Posterior vena cava (tissue), 2 donors: ENCODE data around the gene OLFM3. TPM values are rescaled to one million over a fixed set of nuclear protein-coding genes. Genes with fewer than 3 reads are reported as not detected.

Experiments
- DNase-seq: peaks from one replicate; pipeline ENCODE4 v3.0.0-alpha.2; 2020; ENCODE audit warnings: low spot score
- intact Hi-C, 2 donors: fragments of 100-400 bp; cut with DNase I; formaldehyde crosslinking; loops; one replicate each; pipeline versions ENCODE4 v1.14.1 to v1.14.2; 2022 to 2023
- total RNA-seq, 2 donors: library from RNA; stranded (reverse); fragmentation: NEBNext Ultra II Directional; extraction: Animal tissue kit (Norgen Biotek cat#: 25700); gene quantifications; one replicate each; pipeline ENCODE4 v1.2.1, GENCODE V29; 2021
- donor health status: DM: yes; HTN: yes; CAD: no.
- donor health status: DM: yes; HTN: yes; CAD: no.

The OLFM3 gene
- total RNA-seq, 2 donors from 2014 or later: not detected

DNA sequence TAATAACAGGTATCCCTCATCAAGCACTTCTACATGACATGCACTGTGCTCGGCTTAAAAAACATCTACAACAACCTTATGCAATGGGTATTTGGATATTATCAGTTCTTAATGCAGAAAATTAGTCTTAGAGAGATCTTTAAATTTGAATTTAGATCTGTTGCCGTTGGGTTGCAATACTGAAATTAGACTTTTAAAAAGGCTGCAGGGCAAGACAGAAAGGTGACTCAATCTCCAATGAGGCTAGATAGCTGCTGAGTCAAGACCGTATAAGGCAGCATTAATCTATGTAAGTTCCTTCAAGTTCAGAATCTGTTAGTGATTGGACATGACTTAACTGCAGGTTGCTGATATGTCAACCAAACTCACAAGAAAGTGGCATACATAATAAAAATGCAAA lies 37.3 kb downstream of the OLFM3 start:
- DNase-seq: no peak
- intact Hi-C loops: no loop called here

DNA sequence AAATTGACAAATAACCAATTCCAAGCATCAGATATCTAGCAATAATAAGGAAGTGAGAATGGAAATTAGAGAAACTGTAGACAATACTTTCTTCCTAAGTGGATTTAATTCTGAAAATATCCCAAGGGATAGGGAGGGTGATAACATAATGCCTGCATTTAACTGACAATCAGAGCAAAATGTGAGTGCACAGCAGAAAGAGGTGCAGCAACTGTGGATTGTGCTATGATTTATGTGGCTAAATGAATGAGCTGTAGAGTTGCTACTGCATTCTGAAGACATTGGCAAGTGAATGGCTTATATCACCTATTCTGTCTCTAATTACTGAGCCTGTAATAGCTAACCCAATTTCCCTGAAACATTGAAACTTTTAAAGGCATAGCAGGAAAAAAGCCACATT lies 39.0 kb downstream of the OLFM3 start:
- intact Hi-C loops: no loop called here
- no peak for DNase-seq

DNA sequence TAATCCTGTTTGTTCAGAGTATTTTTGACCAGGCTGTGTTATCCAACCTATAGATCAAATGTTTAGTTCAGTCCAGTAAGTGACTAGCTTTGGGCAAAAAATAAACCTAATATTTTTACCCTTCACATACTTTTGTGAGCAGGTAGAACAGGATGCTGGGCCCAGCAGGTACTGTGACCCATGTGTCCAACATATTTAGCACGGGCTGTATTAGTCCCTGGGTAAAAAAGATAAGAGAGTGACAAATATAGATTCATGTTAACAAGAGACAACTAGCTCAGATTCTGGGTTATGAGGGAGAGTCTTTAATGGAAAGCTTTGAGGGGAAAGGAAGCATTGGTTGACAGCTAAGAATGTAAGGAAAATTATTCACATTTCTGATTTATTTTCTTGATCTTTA lies 43.1 kb downstream of the OLFM3 start:
- no peak for DNase-seq
- intact Hi-C loops: no loop called here

DNA sequence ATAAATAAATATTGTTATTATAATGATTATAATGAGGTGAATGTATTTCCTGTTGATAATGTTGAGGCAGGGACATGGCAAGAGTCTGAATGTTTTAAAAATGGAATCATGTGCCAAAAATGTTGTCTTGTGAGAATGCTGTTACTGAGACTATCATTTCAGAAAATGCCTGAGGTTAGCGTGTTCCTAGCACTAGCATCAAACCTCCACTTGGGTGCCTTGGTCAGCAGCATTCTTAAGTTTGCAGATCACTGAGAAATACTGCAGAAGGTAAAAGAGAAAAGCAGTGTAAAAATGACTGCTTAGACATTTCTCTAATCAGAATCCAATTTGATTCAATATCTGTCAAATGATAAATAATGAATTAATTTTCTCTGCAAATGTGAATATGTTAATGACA lies 50.8 kb downstream of the OLFM3 start:
- DNase-seq: no peak
- intact Hi-C loops: no loop called here

DNA sequence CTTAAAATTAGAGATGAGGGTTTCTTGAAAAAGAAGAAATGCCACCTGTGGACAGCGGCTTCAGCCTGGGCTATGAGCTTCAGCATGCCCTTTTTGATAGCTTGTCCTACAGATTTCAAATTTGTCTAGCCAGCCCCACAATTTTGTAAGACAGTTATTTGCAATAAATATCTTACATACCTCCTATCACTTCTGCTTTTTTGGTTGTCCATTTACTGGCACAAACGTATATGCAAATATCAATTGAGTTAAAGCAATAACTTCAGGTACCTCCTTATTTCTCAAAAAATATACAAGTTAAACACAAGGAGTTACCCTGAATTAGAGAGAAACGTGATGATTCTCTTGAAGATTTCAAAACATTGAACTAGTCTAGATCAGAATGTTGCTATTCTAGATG lies 53.5 kb downstream of the OLFM3 start:
- DNase-seq: no peak
- intact Hi-C loops: no loop called here

DNA sequence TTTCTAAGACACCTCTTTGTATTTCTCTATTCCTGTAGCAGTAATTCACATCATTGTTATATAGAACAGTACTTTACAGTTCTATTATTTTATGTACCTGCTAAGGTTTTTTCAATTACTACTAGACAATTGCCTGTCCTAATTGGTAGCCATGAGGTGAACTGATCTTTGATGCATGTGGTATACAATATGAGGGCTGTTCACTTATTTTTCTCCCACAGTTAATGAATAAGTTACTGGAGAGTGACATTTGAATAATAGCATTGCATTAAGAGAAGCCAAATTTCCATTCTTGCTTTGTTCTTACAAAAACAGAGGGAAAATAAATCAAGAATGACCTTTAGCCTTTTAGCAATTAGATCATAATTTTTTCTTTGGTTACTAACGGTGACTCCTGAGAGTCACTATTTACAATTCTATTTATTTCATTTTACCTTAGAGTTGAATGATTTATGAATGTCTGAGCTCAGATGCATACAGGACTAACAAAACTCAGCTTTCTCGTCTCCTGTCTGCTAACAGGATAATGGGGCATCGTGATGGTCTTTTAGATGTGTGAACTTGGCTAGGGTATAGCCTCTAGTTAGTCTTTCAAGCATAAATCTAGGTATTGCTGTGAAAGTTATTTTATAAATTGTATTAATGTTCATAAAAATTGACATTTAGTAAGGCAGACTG lies 54.1 kb downstream of the OLFM3 start:
- intact Hi-C loops: no loop called here
- no peak for DNase-seq

DNA sequence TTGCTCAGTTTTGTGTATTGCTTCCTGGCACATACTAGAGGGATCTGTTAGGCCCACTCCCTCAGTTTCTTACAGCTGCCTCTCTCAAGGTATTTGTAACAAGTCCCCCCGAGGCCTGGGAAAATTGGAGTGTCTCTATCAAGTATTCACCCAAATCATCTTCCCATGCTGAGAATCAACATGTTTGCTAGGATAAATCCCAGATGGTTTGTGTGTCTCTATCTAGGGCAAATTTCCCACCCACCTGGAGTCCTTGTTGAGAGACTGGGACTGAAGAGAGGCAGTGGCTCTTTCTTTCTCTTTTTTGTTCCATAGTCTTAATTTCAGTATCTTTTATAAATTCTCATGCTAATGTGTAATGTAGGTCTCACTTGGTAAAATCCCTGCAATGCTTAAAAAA lies 58.0 kb downstream of the OLFM3 start:
- no peak for DNase-seq
- intact Hi-C loops: no loop called here

DNA sequence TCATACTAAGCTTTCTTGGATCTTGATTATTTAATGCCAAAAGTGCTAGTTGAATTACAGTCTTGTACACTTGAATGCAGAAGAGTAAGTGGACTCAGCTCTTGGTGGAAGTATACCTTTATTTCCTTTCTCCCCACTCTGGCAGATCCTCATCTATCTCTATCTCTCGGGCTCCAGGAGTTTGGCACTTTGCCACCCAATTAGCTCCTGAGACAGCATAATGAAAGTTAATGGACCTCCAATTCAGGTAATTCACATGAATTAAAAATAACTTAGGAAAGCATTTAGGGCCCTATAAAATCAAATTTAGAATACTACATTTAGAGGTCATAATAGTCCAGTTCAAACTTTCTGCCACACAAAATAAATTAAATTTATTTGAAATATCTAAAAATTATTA lies 67.4 kb downstream of the OLFM3 start:
- DNase-seq: no peak
- intact Hi-C loops: no loop called here

DNA sequence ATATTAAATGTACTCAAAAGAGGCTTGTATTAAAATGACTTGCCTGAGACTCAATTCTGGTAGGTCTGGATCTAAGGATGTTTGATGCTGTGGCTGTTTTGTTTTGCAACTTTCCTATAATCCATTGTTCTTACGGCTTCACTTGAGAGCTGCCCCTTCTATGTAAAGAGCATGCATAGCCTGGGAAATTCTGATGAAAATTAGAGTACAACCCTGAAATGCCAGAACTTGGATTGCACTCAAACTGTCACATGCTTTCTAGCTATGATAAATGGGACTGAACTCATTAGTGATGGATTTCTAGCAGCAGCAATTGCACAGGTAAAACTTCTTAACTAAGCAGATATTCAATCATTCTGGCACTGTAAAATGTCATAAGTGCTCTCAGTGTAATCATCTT lies 67.9 kb downstream of the OLFM3 start:
- no peak for DNase-seq
- intact Hi-C loops: no loop called here

DNA sequence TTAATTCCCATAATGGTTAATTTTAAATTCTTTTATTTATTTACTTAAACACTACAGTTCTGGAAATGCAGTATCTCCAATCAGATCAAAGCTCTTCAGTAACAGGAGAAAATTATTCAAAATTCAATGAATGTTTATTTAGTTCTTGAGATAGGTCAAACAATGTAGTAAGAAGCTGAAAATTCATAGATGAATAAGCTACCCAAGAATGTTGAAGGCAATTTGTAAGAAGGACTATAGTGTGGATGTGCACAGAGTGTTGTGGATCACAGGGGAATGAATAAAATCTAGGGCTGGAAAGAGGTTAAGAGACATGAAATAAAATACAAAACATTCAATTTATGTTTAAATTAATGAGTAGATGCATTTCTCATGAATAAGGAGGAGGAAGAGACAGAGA lies 72.0 kb downstream of the OLFM3 start:
- no peak for DNase-seq
- intact Hi-C loops: no loop called here

DNA sequence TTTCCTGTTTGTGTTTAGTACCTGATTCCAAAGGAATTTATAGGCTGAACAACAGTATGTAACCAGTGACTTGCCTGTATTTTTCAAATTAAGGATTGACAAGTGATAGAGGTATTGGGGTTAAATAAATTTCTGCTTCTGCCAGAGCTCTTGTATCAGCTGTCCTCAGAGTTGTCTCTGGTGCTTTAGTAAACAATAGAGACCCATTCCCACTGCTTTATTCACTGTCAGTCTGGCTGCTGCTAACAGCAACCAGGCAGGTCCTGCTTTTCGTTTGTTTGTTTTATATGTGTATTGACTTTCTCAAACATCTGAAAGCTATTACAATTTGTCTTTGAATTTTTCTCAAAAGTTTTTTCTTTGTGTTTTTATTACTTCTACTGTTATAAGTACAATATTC lies 76.1 kb downstream of the OLFM3 start:
- no peak for DNase-seq
- intact Hi-C loops: no loop called here

DNA sequence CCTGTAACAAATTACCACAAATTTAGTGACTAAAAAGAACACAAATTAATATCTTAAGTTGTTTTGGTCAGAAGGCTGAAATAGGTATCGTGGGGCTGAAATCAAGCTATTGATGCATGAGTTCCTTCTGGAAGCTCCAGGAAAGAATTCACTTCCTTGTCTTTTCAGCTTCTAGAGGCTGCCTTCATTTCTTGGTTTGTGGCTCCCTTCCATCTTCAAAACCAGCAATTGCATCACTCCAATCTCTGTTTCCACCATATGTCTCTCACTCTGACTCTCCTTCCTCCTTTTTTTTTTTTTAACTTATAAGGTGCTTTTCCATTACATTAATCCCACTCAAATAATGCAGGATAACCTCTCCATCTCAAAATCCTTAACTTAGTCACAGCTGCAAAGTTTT lies 78.4 kb downstream of the OLFM3 start:
- no peak for DNase-seq
- intact Hi-C loops: no loop called here

DNA sequence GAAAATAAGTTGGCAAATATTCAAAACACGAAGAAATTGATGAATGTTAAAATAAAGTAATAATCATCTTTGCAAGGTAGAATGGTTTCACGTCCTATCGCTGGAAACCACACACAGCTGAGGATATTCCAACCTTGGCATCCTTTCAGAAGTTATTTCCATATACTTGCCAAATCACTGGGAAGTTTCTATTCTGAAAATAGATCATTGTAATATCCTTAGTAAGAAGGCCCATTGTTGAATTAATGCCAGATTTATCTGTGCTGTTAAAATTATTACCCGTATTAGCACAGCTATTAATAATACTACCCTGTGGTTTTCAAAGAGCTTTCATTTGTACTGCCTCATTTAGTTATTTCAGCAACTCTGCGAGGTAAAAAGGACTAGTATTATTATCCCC lies 81.1 kb downstream of the OLFM3 start:
- intact Hi-C loops: no loop called here
- DNase-seq: no peak

DNA sequence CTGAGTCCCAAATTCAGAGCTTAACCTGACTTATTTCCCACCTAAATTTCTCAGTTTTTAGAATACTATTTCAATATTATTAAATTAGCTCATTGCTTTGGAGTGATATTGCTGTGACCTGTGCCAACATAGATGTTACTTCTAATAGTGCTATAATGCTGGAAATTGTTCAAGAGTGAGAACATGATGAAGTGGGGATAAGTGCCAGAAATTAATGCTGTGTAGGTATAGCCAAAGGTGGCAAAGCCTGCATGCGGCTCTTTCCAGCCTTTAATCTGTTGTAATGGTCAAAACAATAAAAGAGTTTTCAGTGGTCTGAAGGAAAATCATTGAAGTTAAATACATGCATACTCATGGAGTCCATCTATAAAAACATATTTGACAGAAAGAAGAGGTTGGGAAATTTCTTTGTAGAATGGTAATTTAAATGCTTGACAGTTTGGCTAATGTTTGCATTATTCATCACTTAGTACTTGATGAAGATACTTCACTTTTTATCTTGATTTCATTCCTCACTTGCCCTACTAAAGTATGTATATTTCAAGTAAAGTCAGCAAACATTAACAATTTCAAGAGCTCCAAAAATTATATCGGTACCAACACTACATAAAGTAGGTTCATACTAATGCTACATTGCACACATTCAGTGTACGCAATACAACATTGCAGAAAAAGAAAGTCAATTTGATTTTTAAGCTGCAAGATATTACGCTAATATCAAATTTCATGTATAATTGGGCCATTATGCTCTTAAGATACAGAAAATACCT lies 82.1 kb downstream of the OLFM3 start:
- no peak for DNase-seq
- intact Hi-C loops: no loop called here

DNA sequence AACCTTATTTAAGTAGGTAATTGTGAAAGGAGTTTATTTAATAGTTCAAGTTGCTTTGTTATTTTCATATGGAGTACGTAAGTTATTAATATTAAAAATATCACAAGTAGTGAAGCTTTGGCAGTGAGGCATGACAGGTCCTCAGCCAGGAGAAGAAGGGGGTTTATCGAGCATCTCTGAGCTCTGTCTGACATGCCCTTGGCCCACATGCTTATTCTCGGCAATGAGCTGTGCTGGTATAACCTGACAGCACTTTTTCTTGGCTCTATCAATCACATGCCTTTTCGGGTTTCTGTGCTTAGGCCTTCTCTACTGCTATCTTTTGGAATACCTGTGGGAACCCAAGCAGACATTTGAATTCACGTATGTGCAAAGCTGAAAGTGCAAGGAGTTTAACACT lies 84.8 kb downstream of the OLFM3 start:
- intact Hi-C loops: no loop called here

DNA sequence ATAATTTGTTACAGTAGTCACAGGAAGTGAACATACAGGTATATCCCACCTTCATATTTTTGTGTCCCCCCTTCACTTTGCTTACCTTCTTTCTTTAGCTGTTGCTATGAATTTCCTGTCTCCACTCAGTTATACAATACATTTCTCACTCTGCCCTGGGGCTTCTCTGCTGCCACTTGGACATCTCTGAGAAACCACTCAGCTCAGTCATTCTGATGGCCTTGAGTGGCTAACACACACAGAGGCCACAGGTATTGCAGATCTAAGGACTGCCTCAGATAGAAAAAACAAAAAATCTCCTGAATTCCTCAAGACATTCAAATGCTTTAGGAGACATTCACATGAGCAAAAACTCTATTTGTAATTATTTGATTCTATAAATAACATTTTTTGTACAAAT lies 87.7 kb downstream of the OLFM3 start:
- intact Hi-C loops: no loop called here
- no peak for DNase-seq

More for the DNA sequence above, 84.8 kb downstream of the OLFM3 start:
- DNase-seq: no peak

DNA sequence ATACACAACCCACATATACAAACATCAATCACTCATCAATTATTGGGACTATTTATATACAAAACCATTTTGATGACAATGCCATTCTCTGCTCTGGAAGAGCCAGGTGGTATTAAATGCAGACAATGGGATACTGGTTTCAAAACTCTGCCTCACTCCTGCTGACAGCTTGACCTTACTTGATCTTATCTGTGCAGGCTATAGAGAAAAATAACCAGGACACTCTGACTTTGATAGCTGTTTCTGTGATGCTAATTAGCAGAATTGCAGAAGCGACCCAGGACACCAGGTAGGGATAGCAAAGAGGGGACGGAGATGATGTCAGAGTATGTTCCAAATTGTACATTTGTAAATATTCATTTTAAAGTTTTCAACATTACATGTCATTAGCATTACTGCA lies 89.5 kb downstream of the OLFM3 start:
- intact Hi-C loops: no loop called here
- no peak for DNase-seq

DNA sequence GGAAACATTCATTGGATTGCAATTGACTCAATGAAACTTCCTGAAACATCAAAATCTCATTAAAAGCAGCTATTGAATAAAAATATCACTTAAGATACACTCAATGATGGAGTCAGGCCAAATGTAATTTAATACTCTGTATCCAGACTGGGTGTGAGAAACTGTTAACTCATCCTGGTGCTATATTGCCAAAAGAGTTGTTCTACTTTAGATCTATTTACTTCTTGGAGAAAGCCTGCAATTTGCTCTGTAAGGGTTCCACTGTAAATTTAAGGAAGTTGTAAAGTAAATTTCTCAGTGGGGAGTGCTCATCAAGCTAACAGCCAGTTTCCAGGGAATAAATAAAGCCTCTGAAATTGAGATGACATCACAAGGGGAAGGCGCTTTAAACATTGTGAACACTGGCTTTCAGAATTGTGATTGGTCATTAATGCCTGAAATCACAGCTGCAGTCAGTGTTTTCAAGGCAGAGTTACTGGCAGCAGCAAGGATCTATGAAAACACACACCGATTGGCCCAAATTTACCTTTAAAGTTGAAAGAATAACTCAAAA lies 91.4 kb downstream of the OLFM3 start:
- intact Hi-C loops: no loop called here

DNA sequence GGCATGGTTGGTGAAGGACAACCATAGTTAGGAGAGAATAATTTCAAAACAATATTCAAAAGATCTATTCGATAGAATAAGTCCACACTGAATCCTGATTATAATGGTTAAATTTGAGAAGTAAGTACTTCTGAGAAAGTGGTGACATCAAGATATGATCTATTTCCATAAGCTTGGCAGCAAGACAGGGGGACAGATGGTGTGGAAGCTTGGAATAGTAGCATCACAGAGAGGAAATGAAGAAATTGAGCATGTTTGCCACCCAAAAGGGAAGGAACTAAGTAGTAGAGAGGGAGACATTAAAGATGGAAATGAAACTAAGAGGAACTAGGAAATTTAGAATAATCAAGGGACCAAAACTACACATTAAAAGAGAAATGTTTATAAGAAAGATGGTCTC lies 94.5 kb downstream of the OLFM3 start:
- no peak for DNase-seq
- intact Hi-C loops: no loop called here

More for the DNA sequence above, 91.4 kb downstream of the OLFM3 start:
- DNase-seq: no peak

DNA sequence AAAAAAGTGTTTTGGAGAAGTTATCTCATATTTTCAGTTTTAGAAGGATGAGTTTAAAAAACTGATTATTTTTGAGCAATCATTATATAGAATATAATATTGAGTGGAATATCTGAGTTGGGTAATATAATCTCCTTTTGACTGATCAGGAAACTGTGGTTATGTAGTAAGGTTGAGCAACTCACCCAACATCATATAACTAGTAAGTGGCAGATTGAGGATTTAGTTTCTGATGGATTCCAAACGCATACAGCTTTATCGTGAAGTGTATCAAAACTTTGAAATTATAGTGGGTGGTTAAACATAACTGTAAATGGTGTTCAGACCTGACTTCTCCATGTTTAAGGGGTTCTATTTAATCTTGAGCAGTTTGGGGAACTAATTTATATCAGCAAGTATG lies 98.6 kb downstream of the OLFM3 start:
- no peak for DNase-seq
- intact Hi-C loops: loop anchor here in 1 of 2 donors (1.0 kb wide), 1 partner anchor 24 kb away; no protein-coding TSS in a partner anchor

DNA sequence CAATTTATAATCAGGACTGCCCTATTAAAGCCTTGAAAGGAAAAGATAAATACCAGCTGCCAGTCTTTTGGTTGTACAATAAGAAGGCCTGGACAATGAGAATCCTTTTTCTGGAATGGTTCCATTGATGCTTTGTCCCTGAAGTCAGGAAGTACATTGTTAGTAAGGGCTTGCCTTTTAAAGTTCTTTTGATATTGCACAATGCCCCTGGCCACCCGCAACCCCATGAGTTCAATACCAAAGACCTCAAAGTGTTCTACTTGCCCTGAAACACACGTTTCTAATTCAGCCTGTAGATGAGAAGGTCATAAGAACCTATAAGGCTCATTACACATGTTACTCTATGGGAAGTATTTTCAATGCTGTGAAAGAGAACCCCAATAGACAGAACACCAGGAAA lies 112.1 kb downstream of the OLFM3 start:
- DNase-seq: no peak
- intact Hi-C loops: no loop called here
